Measurements from ENCODE around the gene WNK1. TPM values are rescaled to one million over a fixed set of nuclear protein-coding genes. Genes with fewer than 3 reads are reported as not detected.
"Not testable (repeated sequence)": the region's sequence is repeated elsewhere in the genome, so short reads cannot be mapped to it uniquely, and the experiment has no call there.

Gene WNK1
- total RNA-seq, 1 donor from 2014 or later = 170 TPM

DNA sequence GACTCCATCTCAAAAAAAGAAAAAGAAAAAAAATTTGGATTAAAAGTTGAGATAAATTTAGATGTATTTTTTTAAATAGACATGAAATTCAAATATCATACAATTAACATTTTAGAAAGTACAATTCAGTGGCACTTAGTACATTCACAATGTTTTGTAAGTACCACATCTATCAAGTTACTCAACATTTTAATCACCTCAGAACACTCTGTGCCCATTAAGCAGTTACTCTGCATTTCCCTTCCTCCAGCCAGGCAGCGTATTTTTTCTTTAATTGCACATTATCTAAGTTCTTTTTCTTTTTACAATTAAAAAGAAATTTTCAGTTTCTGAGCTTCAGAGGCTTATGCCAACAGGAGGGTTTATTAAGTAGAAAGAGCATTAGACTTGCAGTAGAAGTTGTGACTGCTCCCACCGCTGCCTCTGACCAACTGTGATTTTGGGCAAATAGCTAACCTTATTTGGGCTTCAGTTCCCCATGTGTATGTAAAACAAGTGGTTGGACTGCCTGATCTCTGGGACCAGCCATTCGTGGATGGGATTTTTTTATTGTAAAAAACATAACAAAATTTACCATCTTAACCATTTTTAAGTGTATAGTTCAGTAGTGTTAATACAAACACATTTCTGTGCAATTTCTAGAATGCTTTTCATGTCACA lies 65.7 kb downstream of the WNK1 start:
- DNase-seq (ENCODE audit: low spot score) = no peak

DNA sequence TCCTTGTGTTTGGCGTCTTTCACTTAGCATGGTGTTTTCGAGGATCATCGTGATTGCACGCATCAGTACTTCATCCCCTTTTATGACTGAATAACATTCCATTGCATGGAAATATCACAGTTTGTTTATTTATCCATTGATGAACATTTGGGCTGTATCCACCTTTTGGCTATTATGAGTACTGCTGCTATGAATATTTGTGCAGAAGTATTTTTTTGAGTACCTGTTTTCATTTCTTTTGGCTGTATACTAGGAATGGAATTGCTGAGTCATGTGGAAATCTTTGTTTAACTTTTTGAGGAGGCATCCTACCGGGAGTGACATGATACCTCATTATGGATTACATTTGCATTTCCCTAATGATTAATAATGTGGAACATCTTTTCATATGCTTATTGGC lies 66.4 kb downstream of the WNK1 start:
- DNase-seq (ENCODE audit: low spot score) = no peak

DNA sequence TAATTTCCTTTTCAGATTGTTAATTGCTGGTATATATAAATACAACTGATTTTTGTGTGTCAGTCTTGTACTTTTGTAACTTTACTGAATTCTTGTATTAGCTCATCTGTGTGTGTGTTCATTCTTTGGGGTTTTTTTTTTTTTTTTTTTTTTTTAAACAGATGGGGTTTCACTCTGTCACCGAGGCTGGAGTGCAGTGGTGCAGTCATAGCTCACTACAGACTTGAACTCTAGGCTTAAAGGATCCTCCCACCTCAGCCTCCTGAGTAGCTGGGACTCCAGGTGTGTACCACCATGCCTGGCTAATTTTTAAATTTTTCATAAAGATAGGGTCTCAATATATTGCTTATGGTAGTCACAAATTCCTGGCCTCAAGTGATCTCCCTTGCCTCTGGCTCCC lies 68.0 kb downstream of the WNK1 start:
- no peak for DNase-seq (ENCODE audit: low spot score)

DNA sequence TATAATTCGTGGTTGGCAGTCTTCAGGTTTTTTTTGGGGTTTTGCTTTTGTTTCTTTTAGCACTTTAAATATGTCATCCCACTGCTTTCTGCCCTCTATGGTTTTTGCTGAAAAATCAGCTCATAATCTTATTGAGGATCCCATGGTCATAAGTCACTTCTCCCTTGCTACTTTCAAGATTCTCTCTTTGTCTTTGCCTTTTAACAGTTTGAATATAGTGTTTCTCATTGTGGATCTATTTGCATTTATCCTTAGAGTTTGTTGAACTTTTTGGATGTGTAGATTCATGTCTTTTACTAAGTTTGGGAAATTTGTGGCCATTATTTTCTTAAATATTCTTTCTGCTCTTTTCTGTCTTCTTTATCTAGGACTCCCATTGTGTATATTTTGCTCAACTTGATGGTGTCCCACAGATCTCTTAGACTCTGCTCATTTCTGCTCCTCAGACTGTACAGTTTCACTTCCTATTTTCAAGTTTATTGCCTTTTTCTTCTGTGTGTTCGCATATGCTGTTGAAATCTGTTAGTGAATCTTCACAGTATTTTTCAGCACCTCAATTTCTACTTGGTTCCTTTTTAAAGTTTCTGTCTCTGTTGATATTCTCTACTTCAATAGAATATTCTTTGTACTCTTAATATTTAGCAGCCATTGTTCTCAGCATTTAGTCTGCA lies 70.8 kb downstream of the WNK1 start:
- DNase-seq (ENCODE audit: low spot score) = no peak

DNA sequence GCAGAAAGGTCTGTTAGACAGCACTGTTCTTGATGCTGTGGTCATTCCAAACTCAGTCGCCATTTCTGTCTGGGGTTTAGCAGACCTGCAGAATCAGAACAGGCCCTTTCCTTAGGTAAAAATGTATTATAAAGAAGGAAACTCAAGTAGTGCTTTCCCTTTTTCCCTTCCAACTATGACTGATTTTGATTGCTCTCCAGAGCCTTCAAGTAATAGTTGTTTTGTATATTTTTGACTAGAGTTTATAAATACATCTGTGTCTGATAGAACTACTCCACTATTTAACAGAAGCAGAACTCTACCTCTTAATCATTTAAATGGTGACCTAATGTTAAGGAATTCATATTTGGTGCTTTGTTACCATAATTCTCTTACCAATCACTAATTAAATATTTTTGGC lies 74.0 kb downstream of the WNK1 start:
- DNase-seq (ENCODE audit: low spot score) = no peak

DNA sequence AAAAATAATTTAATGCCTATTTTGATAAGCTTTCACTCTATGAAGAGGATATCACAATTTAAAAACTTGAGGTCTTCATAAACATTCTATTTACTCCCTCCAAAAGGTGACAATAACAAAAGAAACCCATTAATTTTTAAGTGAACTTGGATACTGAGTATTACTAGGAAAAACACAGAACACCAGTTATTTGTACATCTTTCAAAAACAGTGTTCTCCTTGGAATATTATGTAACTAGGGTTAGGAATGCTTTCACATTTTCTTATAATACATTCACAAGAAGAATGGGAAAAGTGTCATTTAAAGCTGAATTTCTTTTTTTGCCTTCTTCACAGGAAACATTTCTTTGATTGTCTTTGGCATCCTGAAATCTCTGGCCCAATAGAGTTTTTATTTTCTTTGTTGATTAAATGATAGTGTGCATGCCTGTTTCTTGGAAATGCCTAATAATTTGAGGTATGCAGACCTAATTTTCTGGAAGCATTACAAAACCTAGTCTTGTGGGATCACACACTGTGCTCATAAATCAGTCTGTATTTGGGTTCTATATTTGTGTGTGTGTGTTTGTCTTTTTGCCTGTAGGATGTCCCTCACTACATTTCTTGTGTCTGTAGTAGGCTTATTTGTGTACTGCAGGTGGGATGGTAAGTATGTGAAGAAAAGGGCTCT lies 76.5 kb downstream of the WNK1 start:
- no peak for DNase-seq (ENCODE audit: low spot score)

DNA sequence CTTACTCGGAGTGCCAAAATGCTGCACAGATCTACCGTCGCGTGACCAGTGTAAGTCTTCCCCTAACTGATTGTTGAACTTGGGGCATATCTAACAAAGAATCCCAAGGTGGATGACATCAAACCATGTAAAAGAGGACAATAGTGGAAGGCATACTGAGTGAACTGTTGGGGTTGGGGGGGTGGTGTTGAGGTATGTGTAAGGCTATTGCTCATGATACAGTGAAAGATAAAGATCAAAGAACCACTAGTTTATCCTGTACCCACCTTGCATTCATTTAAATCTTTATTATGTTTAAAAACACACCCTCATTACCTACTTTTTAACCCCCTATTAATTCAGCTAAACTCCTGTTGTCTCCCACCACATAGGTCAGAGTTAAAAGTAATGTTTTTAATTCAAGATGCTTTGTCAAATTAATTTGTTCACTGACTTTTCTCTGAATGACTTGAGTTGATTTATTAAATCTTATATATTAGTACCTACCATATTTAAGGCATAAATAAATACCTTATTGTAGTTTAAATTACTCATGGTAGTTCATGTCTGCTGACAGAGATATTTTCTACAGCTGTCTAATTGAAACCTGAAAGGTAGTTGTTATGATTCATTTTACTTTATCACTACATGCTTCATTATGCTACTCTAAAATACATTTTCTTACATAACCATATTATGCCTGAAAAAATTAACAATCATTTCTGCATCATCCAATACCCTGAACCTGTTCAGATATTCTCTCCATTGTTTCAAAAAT lies 77.9 kb downstream of the WNK1 start:
- DNase-seq (ENCODE audit: low spot score) = no peak

DNA sequence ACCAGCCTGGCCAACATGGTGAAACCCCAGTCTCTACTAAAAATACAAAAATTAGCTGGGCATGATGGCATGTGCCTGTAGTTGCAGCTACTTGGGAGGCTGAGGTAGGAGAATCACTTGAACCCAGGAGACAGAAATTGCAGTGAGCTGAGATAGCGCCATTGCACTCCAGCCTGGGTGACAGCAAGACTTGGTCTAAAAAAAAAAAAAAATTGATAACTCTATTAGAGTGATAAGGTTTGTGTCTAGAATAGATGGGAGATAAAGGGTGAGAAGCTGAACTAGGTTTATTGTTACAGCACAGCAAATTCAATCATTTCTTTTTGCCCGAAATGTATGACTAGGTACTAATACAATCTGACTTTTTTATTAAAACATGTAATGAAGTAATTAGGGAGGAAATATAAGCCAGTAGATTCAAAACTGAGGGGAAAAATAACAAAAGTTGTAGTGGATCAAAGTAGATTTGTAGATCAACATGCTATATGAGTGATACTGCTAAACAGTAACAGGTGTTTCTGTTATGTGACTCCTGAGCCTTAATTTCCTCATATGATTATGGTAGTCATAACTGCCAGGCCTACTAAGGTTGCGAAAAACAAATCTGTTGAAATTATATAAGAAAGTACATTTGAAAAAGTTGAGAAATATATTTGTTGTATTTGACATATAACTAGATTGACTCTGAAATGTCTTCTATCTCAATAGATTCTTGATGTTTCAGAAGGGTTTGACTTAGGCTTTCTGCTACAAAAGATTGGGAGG lies 83.6 kb downstream of the WNK1 start:
- DNase-seq (ENCODE audit: low spot score) = no peak

DNA sequence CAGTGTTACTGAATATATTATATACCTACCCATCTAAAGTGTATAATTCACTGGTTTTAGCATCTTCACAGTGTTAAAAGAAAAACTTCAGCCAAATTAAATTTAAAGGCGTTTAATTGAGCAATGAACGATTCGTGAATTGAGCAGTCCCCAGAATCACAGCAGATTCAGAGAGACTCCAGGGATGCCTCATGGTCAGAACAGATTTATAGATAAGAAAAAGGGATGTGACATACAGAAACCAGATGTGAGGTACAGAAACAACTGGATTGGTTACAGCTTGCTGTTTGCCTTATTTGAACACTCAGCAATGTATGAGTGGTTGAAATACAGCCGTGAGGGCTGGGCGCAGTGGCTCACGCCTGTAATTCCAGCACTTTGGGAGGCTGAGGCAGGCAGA lies 84.6 kb downstream of the WNK1 start:
- DNase-seq (ENCODE audit: low spot score) = no peak

DNA sequence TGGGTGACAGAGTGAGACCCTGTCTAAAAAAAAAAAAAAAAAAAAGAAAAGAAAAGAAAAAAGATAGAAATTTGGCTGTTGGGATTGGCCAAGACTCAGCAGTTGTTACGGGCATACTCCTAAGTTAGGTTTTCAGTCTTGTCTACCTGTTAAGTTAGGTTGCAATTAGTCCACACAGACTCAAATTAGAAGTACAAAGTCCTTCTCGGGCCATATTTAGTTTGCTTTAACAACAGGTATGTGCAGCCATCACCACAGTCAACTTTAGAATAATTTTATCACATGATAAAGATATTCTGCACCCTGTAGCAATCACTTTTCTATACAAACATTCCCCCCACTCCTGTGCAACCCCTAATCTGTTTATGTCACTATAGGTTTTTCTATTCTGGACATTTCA lies 85.2 kb downstream of the WNK1 start:
- DNase-seq (ENCODE audit: low spot score) = no peak

DNA sequence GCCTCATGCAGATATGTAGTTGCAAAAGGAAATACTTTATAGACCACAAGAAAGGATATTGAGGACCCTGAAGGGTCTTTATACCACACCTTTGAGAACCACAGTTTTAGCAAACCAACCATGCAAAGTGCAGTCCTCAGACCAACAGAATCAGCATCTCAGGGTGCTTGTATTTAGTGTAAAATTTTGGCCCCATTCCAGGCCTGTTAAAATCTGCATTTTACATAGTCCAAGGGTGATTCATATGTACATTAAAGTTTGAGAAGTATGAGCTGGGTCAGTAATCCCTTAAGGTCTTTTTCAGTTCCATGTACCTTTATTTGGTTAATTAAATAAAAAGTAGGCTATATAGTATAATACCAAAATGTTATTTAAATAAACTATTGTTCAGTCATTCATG lies 91.2 kb downstream of the WNK1 start:
- DNase-seq (ENCODE audit: low spot score) = no peak

DNA sequence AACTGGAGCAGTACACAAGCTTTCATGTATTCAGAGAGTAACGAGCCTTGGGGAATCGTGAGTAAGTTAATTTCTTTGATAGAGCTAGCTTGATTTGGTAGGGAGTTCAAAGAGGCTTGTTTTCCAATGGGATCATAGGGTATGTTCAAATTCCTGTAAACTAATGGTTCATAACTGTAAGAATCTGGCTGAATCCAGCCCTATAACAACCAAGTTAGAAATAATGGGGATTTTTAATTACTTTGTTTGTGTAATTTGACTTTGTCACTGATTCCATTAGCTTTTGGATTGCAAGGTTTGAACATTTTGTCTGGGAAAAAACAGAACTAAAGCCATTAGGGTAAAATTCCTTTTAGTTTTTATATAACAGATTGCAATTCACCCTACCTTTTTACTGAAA lies 94.0 kb downstream of the WNK1 start:
- no peak for DNase-seq (ENCODE audit: low spot score)

DNA sequence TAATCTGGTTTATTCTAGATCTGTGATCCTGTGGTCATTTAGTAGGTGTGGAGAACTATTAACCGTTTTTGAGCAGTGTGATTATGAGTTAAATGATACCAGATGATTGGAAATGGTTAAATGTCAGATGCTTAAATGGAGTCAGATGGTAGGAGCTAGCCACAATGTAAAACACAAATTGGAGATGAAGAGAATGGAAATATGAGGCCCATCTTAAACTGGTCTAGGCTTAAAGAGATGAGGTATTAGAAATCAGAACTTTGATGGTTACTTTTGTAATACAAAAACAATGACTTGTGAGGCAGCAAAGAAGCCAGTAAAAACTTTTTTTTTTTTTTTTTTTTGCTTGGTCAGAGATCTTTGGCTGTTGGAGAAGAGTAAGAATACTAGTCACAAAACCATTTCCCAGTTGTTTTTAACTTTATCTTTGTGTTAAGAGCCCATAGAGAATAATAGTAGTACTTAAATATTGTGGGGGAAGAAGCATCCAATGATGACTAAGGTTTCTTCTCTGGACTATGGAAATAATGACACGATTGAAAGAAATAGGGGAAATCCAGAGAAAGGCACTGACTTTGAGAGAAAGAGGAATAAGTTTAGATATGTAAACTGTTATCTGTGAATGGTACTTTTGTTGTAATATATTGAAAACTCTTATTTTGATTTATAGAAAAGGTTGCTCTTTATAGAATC lies 95.9 kb downstream of the WNK1 start:
- no peak for DNase-seq (ENCODE audit: low spot score)

DNA sequence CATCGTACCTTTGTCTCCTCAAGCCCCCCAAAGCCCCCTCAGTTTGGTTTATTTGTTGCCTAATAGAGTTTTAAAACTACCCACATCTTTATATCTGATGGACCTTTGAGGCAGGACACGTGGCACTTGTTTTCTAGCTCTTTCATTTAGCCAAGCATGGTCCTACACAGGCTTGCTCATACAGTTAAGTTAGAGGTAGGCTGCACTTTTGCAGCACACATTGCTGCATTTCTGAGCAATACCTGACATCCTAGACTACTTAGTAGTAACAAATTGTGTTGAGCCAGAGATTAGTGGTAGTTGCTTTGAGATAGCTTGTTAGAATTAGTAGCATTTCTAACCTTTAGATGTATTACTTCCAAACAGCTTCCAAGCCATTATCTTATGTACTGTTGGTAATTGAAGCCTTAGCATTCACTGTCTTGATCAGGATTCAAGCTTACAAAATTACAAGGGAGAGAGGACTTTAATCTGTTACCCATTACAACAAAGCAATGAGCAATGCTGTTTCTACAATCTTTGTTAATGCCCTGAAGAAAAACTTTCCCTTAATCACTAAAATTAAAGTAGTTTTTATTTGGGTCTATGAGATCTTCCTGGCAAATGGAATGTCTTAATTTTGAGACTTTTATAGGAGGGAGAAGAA lies 96.6 kb downstream of the WNK1 start:
- DNase-seq (ENCODE audit: low spot score) = no peak

DNA sequence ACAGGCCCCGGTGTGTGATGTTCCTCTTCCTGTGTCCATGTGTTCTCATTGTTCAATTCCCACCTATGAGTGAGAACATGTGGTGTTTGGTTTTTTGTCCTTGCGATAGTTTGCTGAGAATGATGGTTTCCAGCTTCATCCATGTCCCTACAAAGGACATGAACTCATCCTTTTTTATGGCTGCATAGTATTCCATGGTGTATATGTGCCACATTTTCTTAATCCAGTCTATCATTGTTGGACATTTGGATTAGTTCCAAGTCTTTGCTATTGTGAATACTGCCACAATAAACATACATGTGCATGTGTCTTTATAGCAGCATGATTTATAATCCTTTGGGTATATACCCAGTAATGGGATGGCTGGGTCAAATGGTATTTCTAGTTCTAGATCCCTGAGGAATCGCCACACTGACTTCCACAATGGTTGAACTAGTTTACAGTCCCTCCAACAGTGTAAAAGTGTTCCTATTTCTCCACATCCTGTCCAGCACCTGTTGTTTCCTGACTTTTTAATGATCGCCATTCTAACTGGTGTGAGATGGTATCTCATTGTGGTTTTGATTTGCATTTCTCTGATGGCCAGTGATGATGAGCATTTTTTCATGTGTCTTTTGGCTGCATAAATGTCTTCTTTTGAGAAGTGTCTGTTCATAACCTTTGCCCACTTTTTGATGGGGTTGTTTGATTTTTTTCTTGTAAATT lies 97.5 kb downstream of the WNK1 start:
- DNase-seq (ENCODE audit: low spot score) = not testable (repeated sequence)

DNA sequence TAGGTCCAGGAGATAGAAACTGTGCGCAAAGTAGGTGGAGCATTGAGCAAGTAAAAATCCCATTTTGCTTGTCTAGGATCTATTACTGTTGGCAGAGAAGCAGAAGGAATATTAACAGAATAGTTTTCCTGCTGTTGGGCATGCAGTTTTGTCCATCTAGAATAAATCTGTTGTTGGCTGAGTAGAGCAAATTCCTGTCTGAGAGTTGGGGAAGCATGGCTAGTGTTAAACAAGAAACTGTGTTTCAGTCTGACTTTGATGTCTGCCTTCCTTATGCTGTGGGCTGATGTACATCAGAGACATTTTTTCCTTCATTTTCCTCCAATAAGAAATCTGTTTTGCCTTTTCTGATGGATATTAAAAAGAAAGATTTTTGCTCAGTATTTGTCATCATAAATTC lies 99.0 kb downstream of the WNK1 start:
- DNase-seq (ENCODE audit: low spot score) = no peak

DNA sequence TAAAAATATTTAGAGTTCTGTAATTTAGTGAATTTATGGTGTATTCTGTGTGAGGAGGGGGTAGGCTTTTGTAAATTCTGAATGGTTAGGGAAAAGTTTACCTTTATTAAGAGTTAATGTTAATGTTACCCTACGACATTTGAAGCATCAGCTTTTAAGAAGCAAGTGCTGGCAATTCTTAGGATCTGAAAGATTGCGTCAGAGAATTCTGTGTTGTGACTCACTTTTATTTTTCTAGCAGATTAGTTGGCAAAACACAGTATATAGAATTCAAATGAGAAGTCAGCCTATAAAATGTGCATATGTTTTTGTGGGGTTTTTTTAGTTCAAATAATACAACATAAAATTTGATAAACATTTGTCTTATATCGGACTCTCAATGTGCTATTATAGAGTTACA lies 99.5 kb downstream of the WNK1 start:
- DNase-seq (ENCODE audit: low spot score) = no peak

DNA sequence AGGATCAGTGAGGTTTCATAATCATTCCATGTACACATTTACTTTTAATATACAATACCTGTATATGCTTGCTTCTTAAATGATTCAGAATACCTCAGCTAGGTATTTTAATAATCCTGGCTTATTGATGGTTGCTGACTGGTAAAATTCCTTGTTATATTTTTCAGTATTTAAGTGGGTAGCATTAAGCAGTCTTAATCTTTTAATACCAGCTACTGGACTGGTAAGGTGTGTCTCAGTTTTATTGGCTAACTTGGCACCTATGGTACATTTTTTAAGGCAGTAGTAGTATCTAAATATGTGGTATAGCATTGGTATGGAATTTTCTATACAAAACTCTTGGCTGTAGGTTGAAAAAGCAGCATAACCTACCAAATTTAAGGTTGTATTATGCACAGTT lies 100.5 kb downstream of the WNK1 start:
- no peak for DNase-seq (ENCODE audit: low spot score)

DNA sequence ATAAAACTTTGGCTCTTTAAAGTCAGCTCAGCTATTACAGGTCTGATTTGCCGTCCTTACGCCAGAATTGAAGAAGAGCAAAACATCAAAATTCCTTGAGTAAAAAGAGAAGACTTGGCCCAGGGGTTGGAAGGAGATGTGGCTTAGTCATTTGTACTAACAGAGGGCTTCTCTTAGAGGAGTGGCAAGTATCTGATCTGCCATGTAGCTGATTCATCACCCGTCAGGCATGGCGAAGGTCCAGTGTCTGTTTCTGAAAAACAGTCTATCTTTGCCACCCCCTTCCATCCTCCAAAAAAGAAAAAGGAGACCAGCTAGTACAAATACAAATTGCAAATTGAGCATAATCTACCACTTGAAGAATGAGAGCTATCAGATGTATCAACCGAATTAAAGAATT lies 105.2 kb downstream of the WNK1 start:
- no peak for DNase-seq (ENCODE audit: low spot score)

DNA sequence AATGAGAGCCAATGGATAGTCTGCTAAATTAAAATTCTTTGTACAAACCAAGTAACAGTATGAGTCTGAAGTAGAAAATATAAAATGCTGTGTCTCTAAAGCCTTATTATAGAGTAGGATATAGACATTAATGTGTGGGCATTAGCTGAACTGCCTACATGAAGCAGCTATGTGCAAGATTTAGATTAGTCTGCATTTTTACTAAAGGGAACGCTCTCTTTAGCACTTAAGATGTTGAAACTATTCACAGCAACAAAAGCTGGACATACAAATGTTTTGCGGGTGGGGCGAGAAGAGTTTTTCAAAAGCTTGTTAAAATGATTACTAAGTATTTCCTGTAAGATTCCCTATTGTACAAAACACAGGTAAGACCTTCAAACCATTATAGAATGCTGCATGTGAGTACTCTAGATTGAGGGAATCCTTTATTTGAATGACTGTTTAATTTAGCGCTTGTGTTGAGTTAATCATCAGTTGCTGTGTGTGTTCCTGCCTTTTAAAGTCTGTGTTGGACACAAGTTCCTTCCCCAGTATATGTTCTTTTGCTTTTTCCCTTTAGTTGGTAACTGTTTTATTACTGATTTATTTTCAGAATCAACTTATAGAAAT lies 110.0 kb downstream of the WNK1 start:
- no peak for DNase-seq (ENCODE audit: low spot score)
